H1 (cell line): ENCODE measurements around the gene RIPOR3. TPM values are rescaled to one million over a fixed set of nuclear protein-coding genes. Genes with fewer than 3 reads are reported as not detected.

Experiments used
- CTCF ChIA-PET: fragments of 300-600 bp; sonication (Branson Sonifier 250); formaldehyde crosslinking; loops from one replicate; lab custom pipeline; 2021; ENCODE audit not compliant: partially characterized antibody; lab: Charles Lee
- POLR2A ChIA-PET: fragments of 300-600 bp; sonication (Branson Sonifier 250); formaldehyde crosslinking; loops from one replicate; lab custom pipeline; 2021; ENCODE audit warnings: inconsistent platforms; ENCODE audit not compliant: partially characterized antibody; lab: Charles Lee
- DNase-seq, 2 experiments: peaks; one replicate each; pipeline versions ENCODE4 v3.0.0 to v3.0.0-alpha.2; 2010 to 2022; ENCODE audit warnings: low spot score in 2 of 2, low read depth in 1 of 2, mixed read lengths in 1 of 2
- FAIRE-seq: peaks from 2 replicates; lab custom pipeline; 2011; peaks lifted over from hg19 to GRCh38; lab: Jason Lieb, UNC
- H2AFZ ChIP-seq: 2 replicates; pipeline ENCODE4 v1.8.1; 2012; ENCODE audit warnings: low read length, inconsistent platforms
- H2AK5ac ChIP-seq: 2 replicates; pipeline ENCODE4 v1.6.1; 2013; ENCODE audit warnings: low read depth, low read length
- H2BK120ac ChIP-seq: replicated peaks from 2 replicates; pipeline ENCODE3; 2013; ENCODE audit warnings: low read depth, low read length, inconsistent platforms
- H2BK12ac ChIP-seq: 2 replicates; pipeline ENCODE4 v1.6.1; 2013; ENCODE audit warnings: low read depth, low read length
- H2BK15ac ChIP-seq: 2 replicates; pipeline ENCODE4 v1.6.1; 2013; ENCODE audit warnings: low read length
- H2BK20ac ChIP-seq: 2 replicates; pipeline ENCODE4 v1.6.1; 2013; ENCODE audit warnings: low read length
- H2BK5ac ChIP-seq: 2 replicates; pipeline ENCODE4 v1.6.1; 2013; ENCODE audit warnings: low read depth, low read length
- H3K14ac ChIP-seq: 2 replicates; pipeline ENCODE4 v1.6.1; 2013; ENCODE audit warnings: inconsistent platforms; ENCODE audit not compliant: insufficient read length
- H3K18ac ChIP-seq: 2 replicates; pipeline ENCODE4 v1.6.1; 2013; ENCODE audit warnings: low read length; ENCODE audit errors: extremely low read depth
- H3K23ac ChIP-seq: 2 replicates; pipeline ENCODE4 v1.6.1; 2013; ENCODE audit warnings: inconsistent platforms; ENCODE audit not compliant: insufficient read length
- H3K23me2 ChIP-seq: 2 replicates; pipeline ENCODE4 v1.6.1; 2013; ENCODE audit warnings: low read depth, low read length
- H3K27ac ChIP-seq: 2 replicates; pipeline ENCODE4 v1.6.1; 2011; ENCODE audit warnings: low read depth, low read length, inconsistent platforms
- H3K27me3 ChIP-seq, 4 experiments: replicated peaks in 1 of 4; 1 replicate in 1 of 4; 2 replicates in 3 of 4; pipeline versions ENCODE4 v1.6.1 to v1.8.1; 2011 to 2013; ENCODE audit warnings: low read length in 3 of 4, mild to moderate bottlenecking in 3 of 4, inconsistent platforms in 2 of 4, mixed read lengths in 2 of 4, moderate library complexity in 1 of 4; ENCODE audit not compliant: control insufficient read depth in 3 of 4, insufficient read depth in 3 of 4; ENCODE audit errors: extremely low read depth in 1 of 4
- H3K36me3 ChIP-seq, 4 experiments: 2 replicates each; pipeline versions ENCODE4 v1.6.1 to v1.8.1; 2011 to 2013; ENCODE audit warnings: mild to moderate bottlenecking in 4 of 4, low read length in 3 of 4, moderate library complexity in 2 of 4, control low read depth in 1 of 4, inconsistent platforms in 1 of 4; ENCODE audit not compliant: insufficient read depth in 4 of 4, control insufficient read depth in 2 of 4
- H3K4ac ChIP-seq: replicated peaks from 2 replicates; pipeline ENCODE3; 2013; ENCODE audit warnings: low read length, low read depth, mixed read lengths, inconsistent platforms; ENCODE audit not compliant: insufficient read length
- H3K4me1 ChIP-seq, 4 experiments: replicated peaks in 1 of 4; 1 replicate in 1 of 4; 2 replicates in 3 of 4; pipeline versions ENCODE4 v1.6.1 to v1.8.1; 2011 to 2013; ENCODE audit warnings: low read length in 3 of 4, inconsistent platforms in 2 of 4, mixed read lengths in 1 of 4; ENCODE audit not compliant: insufficient read depth in 4 of 4, control insufficient read depth in 3 of 4
- H3K4me2 ChIP-seq, 2 experiments: 2 replicates each; pipeline versions ENCODE4 v1.6.1 to v1.8.1; 2011 to 2013; ENCODE audit warnings: low read depth in 2 of 2, low read length in 2 of 2, control low read depth in 1 of 2, inconsistent platforms in 1 of 2, mild to moderate bottlenecking in 1 of 2; ENCODE audit not compliant: insufficient read depth in 1 of 2
- H3K4me3 ChIP-seq, 4 experiments: fragments of 200-600, 300-600 bp in 1 of 4; sonication (generic), shearing (Covaris generic), sonication (Bioruptor Twin) in 1 of 4; 2 replicates each; pipeline versions ENCODE4 v1.5.1 to v1.8.1; 2011 to 2016; ENCODE audit warnings: low read length in 4 of 4, low read depth in 3 of 4, control low read depth in 2 of 4, inconsistent platforms in 2 of 4, mild to moderate bottlenecking in 2 of 4, mixed read lengths in 1 of 4, moderate library complexity in 1 of 4; ENCODE audit not compliant: insufficient read depth in 2 of 4; ENCODE audit errors: extremely low read depth in 1 of 4
- H3K56ac ChIP-seq: replicated peaks from 2 replicates; pipeline ENCODE3; 2013; ENCODE audit warnings: low read depth, mild to moderate bottlenecking, mixed read lengths, low read length, inconsistent platforms; ENCODE audit not compliant: insufficient read length
- H3K79me1 ChIP-seq: 2 replicates; pipeline ENCODE4 v1.6.1; 2013; ENCODE audit warnings: low read depth, low read length, control low read depth
- H3K79me2 ChIP-seq, 2 experiments: 2 replicates each; pipeline versions ENCODE4 v1.6.1 to v1.8.1; 2012 to 2013; ENCODE audit warnings: low read length in 2 of 2, mild to moderate bottlenecking in 2 of 2, inconsistent platforms in 1 of 2; ENCODE audit not compliant: insufficient read depth in 2 of 2, control insufficient read depth in 1 of 2
- H3K9ac ChIP-seq, 4 experiments: replicated peaks in 1 of 4; 1 replicate in 1 of 4; 2 replicates in 3 of 4; pipeline versions ENCODE4 v1.6.1 to v1.8.1; 2011 to 2013; ENCODE audit warnings: low read depth in 3 of 4, low read length in 3 of 4, control low read depth in 2 of 4, mild to moderate bottlenecking in 2 of 4, moderate library complexity in 2 of 4, inconsistent platforms in 1 of 4; ENCODE audit errors: extremely low read depth in 1 of 4
- H3K9me3 ChIP-seq, 2 experiments: 2 replicates each; pipeline versions ENCODE4 v1.6.1 to v1.8.1; 2012 to 2013; ENCODE audit warnings: mild to moderate bottlenecking in 2 of 2, moderate library complexity in 2 of 2, control low read depth in 1 of 2, inconsistent platforms in 1 of 2, low read depth in 1 of 2, low read length in 1 of 2, mixed read lengths in 1 of 2; ENCODE audit not compliant: insufficient read depth in 2 of 2
- H4K20me1 ChIP-seq, 2 experiments: replicated peaks in 1 of 2; 2 replicates each; pipeline versions ENCODE3 to v1.8.1; 2011 to 2013; ENCODE audit warnings: inconsistent platforms in 2 of 2, low read length in 2 of 2, mild to moderate bottlenecking in 1 of 2; ENCODE audit not compliant: insufficient read depth in 2 of 2, control insufficient read depth in 1 of 2
- H4K5ac ChIP-seq: 2 replicates; pipeline ENCODE4 v1.6.1; 2013; ENCODE audit warnings: low read length, low read depth, mixed read lengths, inconsistent platforms; ENCODE audit not compliant: insufficient read length
- H4K8ac ChIP-seq: 2 replicates; pipeline ENCODE4 v1.8.0; 2013; ENCODE audit warnings: mild to moderate bottlenecking, moderate library complexity, low read length, inconsistent platforms; ENCODE audit not compliant: insufficient read depth; ENCODE audit errors: extremely low read depth
- H4K91ac ChIP-seq: replicated peaks from 2 replicates; pipeline ENCODE3; 2013; ENCODE audit warnings: low read length, mixed read lengths, inconsistent platforms; ENCODE audit not compliant: insufficient read length
- BACH1 ChIP-seq: IDR thresholded peaks from 2 replicates; pipeline ENCODE4 v1.6.1; 2012; ENCODE audit warnings: low read length, improper control_type of control experiment
- SIN3A ChIP-seq, 2 experiments: IDR thresholded peaks in 1 of 2; conservative IDR thresholded peaks in 1 of 2; 2 replicates each; pipeline ENCODE4 v1.6.1; 2011 to 2012; ENCODE audit warnings: low read length in 2 of 2, improper control_type of control experiment in 1 of 2, low read depth in 1 of 2, mild to moderate bottlenecking in 1 of 2
- SP2 ChIP-seq: IDR thresholded peaks from 2 replicates; pipeline ENCODE4 v1.6.1; 2012; ENCODE audit warnings: mild to moderate bottlenecking, low read length, inconsistent platforms
- WGBS, 2 experiments: shearing (Covaris generic) in 1 of 2; methylation state at CpG; one replicate each; pipeline versions ENCODE4 v1.1.6 to v1.1.7; 2013 to 2015; ENCODE audit warnings: low lambda C conversion rate in 2 of 2, mixed read lengths in 2 of 2, inconsistent platforms in 1 of 2, low coverage in 1 of 2, missing lambda C conversion rate in 1 of 2; ENCODE audit not compliant: insufficient replicate concordance in 2 of 2, insufficient coverage in 1 of 2, insufficient read length in 1 of 2; ENCODE audit errors: extremely low coverage in 1 of 2, missing lambda C conversion rate in 1 of 2; 5-methylcytosine and 5-hydroxymethylcytosine counted together
- polyA plus RNA-seq, 7 experiments: library from polyadenylated mRNA; depleted of rRNA in 3 of 7; stranded (reverse) in 5 of 7; unstranded in 2 of 7; fragments of >200 nt in 5 of 7; fragments of 200-250 nt in 2 of 7; gene quantifications; 1 replicate in 5 of 7; 2 replicates in 1 of 7; 4 replicates in 1 of 7; pipeline versions ENCODE4 v1.2.1 to v1.2.3, GENCODE V29; 2011 to 2013; ENCODE audit warnings: missing spikeins in 2 of 7, mixed read lengths in 2 of 7
- total RNA-seq: library from RNA; stranded (reverse); fragmentation: NEBNext Ultra II Directional; extraction: Animal tissue kit (Norgen Biotek cat#: 25700); gene quantifications from 2 replicates; pipeline ENCODE4 v1.2.1, GENCODE V29; 2021

Gene RIPOR3
- total and polyA plus RNA-seq, 2 of the 8 experiments (the other 6 are each of a cell fraction or from before 2014, with no cell fraction given): 3.6 to 4.5 TPM

DNA sequence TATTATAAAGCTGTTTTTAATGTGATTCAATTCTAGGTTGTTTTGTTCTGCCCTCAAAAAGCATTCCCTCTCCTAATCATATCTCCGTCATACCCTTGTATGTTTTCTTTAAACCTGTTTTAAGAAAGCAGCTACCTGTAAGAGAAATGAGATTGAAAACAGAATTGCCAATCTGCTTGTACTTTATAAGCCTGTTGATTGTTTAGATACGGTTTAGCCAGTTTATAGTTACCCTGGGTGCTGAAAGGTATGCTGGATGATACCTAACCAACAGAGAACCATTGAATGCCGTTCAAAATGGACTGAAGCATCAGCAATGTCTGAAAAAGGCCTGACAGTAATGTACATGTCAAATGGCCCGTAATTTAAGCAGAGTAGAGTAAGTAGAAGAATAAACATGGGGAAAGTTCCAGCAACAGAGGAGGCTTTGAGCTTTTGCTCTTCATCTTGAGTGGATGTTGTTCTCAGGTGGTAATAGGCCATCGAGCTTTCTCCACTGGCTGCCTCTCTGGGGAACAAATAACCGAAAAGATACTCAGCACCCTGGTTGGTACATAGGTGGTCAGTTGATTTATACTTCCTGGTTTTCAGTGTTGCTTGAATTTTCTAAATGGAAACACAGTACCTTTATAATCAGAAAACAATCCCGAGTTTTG, 153.7 kb downstream of the RIPOR3 start:
- 90% methylated on average over 7 of the region's 7 CpGs; no CpG with 5 or more reads in 1 of the 2 experiments for WGBS, 2 experiments
- Histone ChIP-seq H2AK5ac (no peak overlapping the region), H2BK12ac (no peak overlapping the region), H2BK20ac (no peak overlapping the region), H3K23ac (no peak overlapping the region), H3K4ac (no peak overlapping the region), H3K4me1 (peaks cover 0 to 3% (median 0%) of the 10 kb centered on the region in 4 experiments; a peak in 2 of 7 replicates), H3K18ac (no peak overlapping the region), H3K79me2 (peaks cover 0 to 48% of the 10 kb centered on the region in 2 experiments; a peak in 2 of 4 replicates), H3K9me3 (no peaks in the 10 kb centered on the region), H3K79me1 (peaks cover 6% of the 10 kb centered on the region), H3K9ac (no peak overlapping the region), H2BK120ac (no peak overlapping the region), H4K20me1 (peaks cover 7 to 8% of the 10 kb centered on the region in 2 experiments), H3K23me2 (no peaks in the 10 kb centered on the region), H4K91ac (no peak overlapping the region), H3K36me3 (no peaks in the 10 kb centered on the region), H3K56ac (no peak overlapping the region), H3K4me2 (no peak overlapping the region), H3K27me3 (no peaks in the 10 kb centered on the region), H3K27ac (no peak overlapping the region), H2AFZ (no peak overlapping the region), H3K14ac (no peak overlapping the region), H4K8ac (no peak overlapping the region), H4K5ac (no peak overlapping the region), H2BK15ac (no peak overlapping the region), H3K4me3 (no peak overlapping the region), H2BK5ac (no peak overlapping the region)
- no peak for FAIRE-seq
- DNase-seq: no peak
- CTCF ChIA-PET: interaction anchor here (0.7 to 2.2 kb wide), 5 partner anchors 11 to 57 kb away, joined by 3 to 6 read pairs (median 4); no protein-coding TSS in a partner anchor
- TF ChIP-seq BACH1 (no peak), SIN3A (conservative IDR thresholded peaks at IDR 0.05 in 1 of 2, IDR thresholded peaks at IDR 0.05 in 1 of 2; ENCODE audit: low read depth in 1 of 2, low read length in 2 of 2) (no peak), SP2 (no peak)
- POLR2A ChIA-PET: no interaction called here
